ENCODE measurements around the gene AGRN. TPM values are rescaled to one million over a fixed set of nuclear protein-coding genes. Genes with fewer than 3 reads are reported as not detected.

The AGRN gene
- total and polyA plus RNA-seq, 2 of the 4 experiments (the other 2 are of a cell fraction), result 8.1 to 115 TPM

DNA sequence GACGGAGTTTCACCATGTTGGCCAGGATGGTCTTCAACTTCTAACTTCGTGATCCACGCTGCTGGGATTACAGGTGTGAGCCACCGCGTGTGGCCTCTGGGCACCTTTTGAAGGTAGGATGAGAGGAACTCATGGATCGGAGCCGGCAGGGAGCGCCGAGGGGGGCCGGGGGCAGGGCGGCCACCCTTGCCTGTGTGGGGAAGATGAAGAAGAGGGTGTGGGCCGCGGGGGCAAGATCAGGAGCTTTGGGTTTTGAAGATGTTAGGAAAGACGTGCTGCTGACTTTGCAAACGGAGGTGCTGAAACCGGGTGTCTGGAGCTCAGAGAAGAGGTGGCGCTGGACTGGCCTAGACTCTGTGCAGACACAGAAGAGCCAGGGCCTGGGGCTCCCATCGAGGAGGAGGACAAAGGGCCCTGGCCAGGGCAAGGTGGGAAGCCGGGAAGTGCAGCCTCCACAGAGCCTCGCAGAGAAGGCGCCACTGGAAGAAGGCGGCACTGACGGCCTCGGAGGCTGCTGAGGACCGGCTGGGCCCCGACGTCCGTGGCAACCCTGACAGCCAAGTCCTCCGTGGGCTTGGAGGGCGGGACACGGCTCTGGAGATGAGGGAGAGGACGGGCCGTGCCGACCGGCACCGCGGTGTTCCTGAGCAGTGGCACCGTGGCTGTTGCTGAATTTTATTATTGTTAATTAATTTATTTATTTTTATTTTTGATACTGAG, 40.5 kb downstream of the AGRN start:
- H3K4me2 ChIP-seq (ENCODE audit: low read depth, low read length), result peak overlapping the region; percentile 95; the same call in 1 of the 2 replicates
- POLR2A ChIA-PET (ENCODE audit: unreplicated experiment), result interaction anchor here (0.6 kb wide), 1 partner anchor 12 kb away, joined by 3 read pairs; no protein-coding TSS in a partner anchor

More for the DNA sequence above, 40.5 kb downstream of the AGRN start:
- no peak for DNase-seq
- CTCF ChIA-PET, result no interaction called here
- Histone ChIP-seq H3K27me3 (ENCODE audit: control insufficient read depth, insufficient read depth, low read length) (peaks cover 4% of the 10 kb centered on the region; the same call in 1 of the 2 replicates), H3K9me3 (ENCODE audit: control insufficient read depth, insufficient read depth, low read length) (no peaks in the 10 kb centered on the region), H3K27ac (ENCODE audit: insufficient read depth, low read length) (no peak overlapping the region), H2BK15ac (ENCODE audit: low read depth, low read length) (no peak overlapping the region), H2AK5ac (ENCODE audit: low read depth, low read length) (peak overlapping the region; percentile 8; the same call in 1 of the 2 replicates), H2BK5ac (ENCODE audit: low read depth, low read length, poor library complexity, severe bottlenecking) (no peak overlapping the region), H3K9me1 (ENCODE audit: insufficient read depth, low read length) (0 out of 2 replicates have a peak, but pooled peaks cover 4% of the 10 kb centered on the region), H3K14ac (replicated peaks; ENCODE audit: low read depth, low read length) (no peak overlapping the region), H4K5ac (ENCODE audit: low read depth, low read length) (no peak overlapping the region), H2AFZ (replicated peaks; ENCODE audit: low read length, poor library complexity) (no peak overlapping the region), H3K56ac (ENCODE audit: extremely low read depth, insufficient read depth, low read length) (no peak overlapping the region), H3K23ac (ENCODE audit: low read depth, low read length) (no peak overlapping the region), H3K4ac (ENCODE audit: low read depth, low read length) (no peak overlapping the region), H3K79me1 (ENCODE audit: low read depth in 1 of 2, low read length in 2 of 2) (0 out of 4 replicates have a peak, but pooled peaks cover 0 to 4% of the 10 kb centered on the region in 2 experiments), H2AK9ac (replicated peaks; ENCODE audit: low read depth, low read length, poor library complexity) (peak overlapping the region; percentile 78), H3K4me1 (ENCODE audit: control insufficient read depth, insufficient read depth, low read length) (peaks cover 13% of the 10 kb centered on the region), H3K9ac (ENCODE audit: low read depth, low read length) (no peak overlapping the region), H4K91ac (ENCODE audit: insufficient read depth, low read depth, low read length) (no peak overlapping the region), H3K4me3 (ENCODE audit: insufficient read depth, low read depth, low read length) (no peak overlapping the region), H2BK120ac (ENCODE audit: low read depth, low read length) (no peak overlapping the region), H3K36me3 (ENCODE audit: control insufficient read depth, insufficient read depth, low read length) (peaks cover 4% of the 10 kb centered on the region; the same call in 1 of the 2 replicates), H4K8ac (ENCODE audit: low read depth in 2 of 2, low read length in 2 of 2) (no peak overlapping the region), H2BK20ac (ENCODE audit: low read depth, low read length) (no peak overlapping the region), H4K20me1 (ENCODE audit: insufficient read depth, low read length) (peaks cover 6% of the 10 kb centered on the region; the same call in 1 of the 2 replicates), H3K18ac (ENCODE audit: low read depth, low read length) (no peak overlapping the region)
- no peak for ATAC-seq (ENCODE audit: low read depth)
- intact Hi-C loops (cut with micrococcal nuclease) (no loop called here), in situ Hi-C loops (cut with MboI; ENCODE audit: low sequenced_read_pairs) (no loop called here), dilution Hi-C loops (cut with HindIII; ENCODE audit: low sequenced_read_pairs, unreplicated experiment) (no loop called here)
- TF ChIP-seq SMC3 (IDR thresholded peaks at IDR 0.05; ENCODE audit: low read depth, low read length) (no peak), BHLHE40 (IDR thresholded peaks at IDR 0.05; ENCODE audit: low read depth, low read length) (no peak), CEBPB (IDR thresholded peaks at IDR 0.05; ENCODE audit: low read depth, low read length) (no peak), POLR2A (IDR thresholded peaks at IDR 0.05; ENCODE audit: low read depth, low read length) (no peak), FOS (IDR thresholded peaks at IDR 0.05; ENCODE audit: low read depth, low read length) (no peak), MXI1 (IDR thresholded peaks at IDR 0.05; ENCODE audit: borderline replicate concordance, low read depth, low read length) (no peak)
- TF ChIP-seq, protein P1, sequence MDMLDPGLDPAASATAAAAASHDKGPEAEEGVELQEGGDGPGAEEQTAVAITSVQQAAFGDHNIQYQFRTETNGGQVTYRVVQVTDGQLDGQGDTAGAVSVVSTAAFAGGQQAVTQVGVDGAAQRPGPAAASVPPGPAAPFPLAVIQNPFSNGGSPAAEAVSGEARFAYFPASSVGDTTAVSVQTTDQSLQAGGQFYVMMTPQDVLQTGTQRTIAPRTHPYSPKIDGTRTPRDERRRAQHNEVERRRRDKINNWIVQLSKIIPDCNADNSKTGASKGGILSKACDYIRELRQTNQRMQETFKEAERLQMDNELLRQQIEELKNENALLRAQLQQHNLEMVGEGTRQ (IDR thresholded peaks at IDR 0.05; ENCODE audit: low read depth, low read length), result no peak
- TF ChIP-seq, protein P2, sequence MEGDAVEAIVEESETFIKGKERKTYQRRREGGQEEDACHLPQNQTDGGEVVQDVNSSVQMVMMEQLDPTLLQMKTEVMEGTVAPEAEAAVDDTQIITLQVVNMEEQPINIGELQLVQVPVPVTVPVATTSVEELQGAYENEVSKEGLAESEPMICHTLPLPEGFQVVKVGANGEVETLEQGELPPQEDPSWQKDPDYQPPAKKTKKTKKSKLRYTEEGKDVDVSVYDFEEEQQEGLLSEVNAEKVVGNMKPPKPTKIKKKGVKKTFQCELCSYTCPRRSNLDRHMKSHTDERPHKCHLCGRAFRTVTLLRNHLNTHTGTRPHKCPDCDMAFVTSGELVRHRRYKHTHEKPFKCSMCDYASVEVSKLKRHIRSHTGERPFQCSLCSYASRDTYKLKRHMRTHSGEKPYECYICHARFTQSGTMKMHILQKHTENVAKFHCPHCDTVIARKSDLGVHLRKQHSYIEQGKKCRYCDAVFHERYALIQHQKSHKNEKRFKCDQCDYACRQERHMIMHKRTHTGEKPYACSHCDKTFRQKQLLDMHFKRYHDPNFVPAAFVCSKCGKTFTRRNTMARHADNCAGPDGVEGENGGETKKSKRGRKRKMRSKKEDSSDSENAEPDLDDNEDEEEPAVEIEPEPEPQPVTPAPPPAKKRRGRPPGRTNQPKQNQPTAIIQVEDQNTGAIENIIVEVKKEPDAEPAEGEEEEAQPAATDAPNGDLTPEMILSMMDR (conservative IDR thresholded peaks at IDR 0.05; ENCODE audit: low read depth, low read length), result no peak
- 42% methylated on average over 22 of the region's 38 CpGs; no CpG with 5 or more reads in 1 of the 2 experiments for WGBS, 2 experiments (ENCODE audit: extremely low coverage in 2 of 2, insufficient read length in 1 of 2)
- BruUV-seq (replicated peaks), result no TSS peak

Measured in IMR-90 (cell line).